ENCODE data around the gene NEDD8.

Gene NEDD8

GRCh38 chr14:24261969-24262327 lies 29.8 kb upstream of the NEDD8 start:
- H2AFZ ChIP-seq (ENCODE audit: low read length): no peak overlapping the region
- H3K27me3 ChIP-seq (ENCODE audit: insufficient read depth, low read length): no peaks in the 10 kb centered on the region
- no peaks in the 10 kb centered on the region for H3K9me2 ChIP-seq (ENCODE audit: low read depth, low read length)
- no peak overlapping the region for H3K4me3 ChIP-seq (ENCODE audit: low read depth, low read length, poor library complexity, severe bottlenecking)
- H3K27ac ChIP-seq (ENCODE audit: low read depth, low read length, poor library complexity, severe bottlenecking): no peak overlapping the region
- TF ChIP-seq, protein P1, sequence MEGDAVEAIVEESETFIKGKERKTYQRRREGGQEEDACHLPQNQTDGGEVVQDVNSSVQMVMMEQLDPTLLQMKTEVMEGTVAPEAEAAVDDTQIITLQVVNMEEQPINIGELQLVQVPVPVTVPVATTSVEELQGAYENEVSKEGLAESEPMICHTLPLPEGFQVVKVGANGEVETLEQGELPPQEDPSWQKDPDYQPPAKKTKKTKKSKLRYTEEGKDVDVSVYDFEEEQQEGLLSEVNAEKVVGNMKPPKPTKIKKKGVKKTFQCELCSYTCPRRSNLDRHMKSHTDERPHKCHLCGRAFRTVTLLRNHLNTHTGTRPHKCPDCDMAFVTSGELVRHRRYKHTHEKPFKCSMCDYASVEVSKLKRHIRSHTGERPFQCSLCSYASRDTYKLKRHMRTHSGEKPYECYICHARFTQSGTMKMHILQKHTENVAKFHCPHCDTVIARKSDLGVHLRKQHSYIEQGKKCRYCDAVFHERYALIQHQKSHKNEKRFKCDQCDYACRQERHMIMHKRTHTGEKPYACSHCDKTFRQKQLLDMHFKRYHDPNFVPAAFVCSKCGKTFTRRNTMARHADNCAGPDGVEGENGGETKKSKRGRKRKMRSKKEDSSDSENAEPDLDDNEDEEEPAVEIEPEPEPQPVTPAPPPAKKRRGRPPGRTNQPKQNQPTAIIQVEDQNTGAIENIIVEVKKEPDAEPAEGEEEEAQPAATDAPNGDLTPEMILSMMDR (IDR thresholded peaks at IDR 0.05; ENCODE audit: low read length): no peak
- no peak for TF ChIP-seq EZH2 (IDR thresholded peaks at IDR 0.05; ENCODE audit: borderline replicate concordance, low read length)
- 0 out of 2 replicates have a peak, but pooled peaks cover 3% of the 10 kb centered on the region for H3K36me3 ChIP-seq (ENCODE audit: insufficient read depth, low read length)
- no peaks in the 10 kb centered on the region for H3F3A ChIP-seq (ENCODE audit: insufficient read depth, low read length)
- H3K9ac ChIP-seq (ENCODE audit: low read length): no peak overlapping the region
- no peaks in the 10 kb centered on the region for H3K4me1 ChIP-seq (ENCODE audit: insufficient read depth, low read length, severe bottlenecking)
- no peaks in the 10 kb centered on the region for H3K79me2 ChIP-seq (ENCODE audit: insufficient read depth, low read length)
- H3K9me3 ChIP-seq (ENCODE audit: low read length): no peaks in the 10 kb centered on the region
- H4K20me1 ChIP-seq (ENCODE audit: insufficient read depth, low read length): no peaks in the 10 kb centered on the region
- H3K4me2 ChIP-seq (ENCODE audit: low read length): no peak overlapping the region

DNA sequence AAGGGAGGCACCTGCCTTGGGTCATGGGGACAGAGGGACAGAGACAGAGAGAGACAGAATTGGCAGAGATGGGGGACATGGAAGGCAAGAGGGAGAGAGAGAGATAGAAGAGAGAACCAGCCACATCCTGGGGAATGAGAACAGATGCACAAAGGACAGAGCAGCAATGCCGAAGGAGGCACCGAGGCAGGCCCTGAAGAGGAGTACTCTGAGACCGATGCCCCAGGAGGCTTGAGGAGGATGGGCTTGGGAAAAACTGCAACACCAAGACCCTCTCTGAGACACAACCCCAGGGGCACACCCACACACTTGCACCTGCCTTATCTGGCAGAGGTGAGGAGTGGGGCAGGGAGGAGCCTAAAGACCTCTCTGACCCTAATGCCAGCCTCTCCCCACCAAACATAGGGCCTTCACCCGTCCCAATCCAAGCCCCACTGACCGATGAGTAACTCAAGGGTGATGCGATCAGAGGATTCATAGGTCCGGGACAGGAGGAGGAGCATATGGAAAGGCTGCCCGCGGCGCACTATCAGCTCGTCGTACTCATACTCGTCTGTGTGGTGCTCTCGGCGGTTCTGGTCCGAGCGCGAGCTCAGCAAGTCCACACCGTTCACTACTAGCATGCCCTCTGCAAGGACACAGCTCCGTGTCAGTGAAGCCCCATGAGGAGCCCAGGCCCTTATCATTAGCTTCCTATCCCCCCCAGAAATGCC lies 29.2 kb upstream of the NEDD8 start:
- Histone ChIP-seq H3K36me3 (ENCODE audit: insufficient read depth, low read length) (no peaks in the 10 kb centered on the region), H3K79me2 (ENCODE audit: insufficient read depth, low read length) (no peaks in the 10 kb centered on the region), H3K9me3 (ENCODE audit: low read length) (no peaks in the 10 kb centered on the region), H4K20me1 (ENCODE audit: insufficient read depth, low read length) (no peaks in the 10 kb centered on the region), H3K27ac (ENCODE audit: low read depth, low read length, poor library complexity, severe bottlenecking) (no peak overlapping the region), H3K9ac (ENCODE audit: low read length) (no peak overlapping the region), H3K27me3 (ENCODE audit: insufficient read depth, low read length) (no peaks in the 10 kb centered on the region), H3K4me3 (ENCODE audit: low read depth, low read length, poor library complexity, severe bottlenecking) (no peak overlapping the region), H3K9me2 (ENCODE audit: low read depth, low read length) (no peaks in the 10 kb centered on the region), H3F3A (ENCODE audit: insufficient read depth, low read length) (no peaks in the 10 kb centered on the region), H3K4me1 (ENCODE audit: insufficient read depth, low read length, severe bottlenecking) (no peaks in the 10 kb centered on the region), H2AFZ (ENCODE audit: low read length) (no peak overlapping the region), H3K4me2 (ENCODE audit: low read length) (no peak overlapping the region)
- TF ChIP-seq EZH2 (IDR thresholded peaks at IDR 0.05; ENCODE audit: borderline replicate concordance, low read length): no peak
- TF ChIP-seq, protein P1 (IDR thresholded peaks at IDR 0.05; ENCODE audit: low read length): no peak

DNA sequence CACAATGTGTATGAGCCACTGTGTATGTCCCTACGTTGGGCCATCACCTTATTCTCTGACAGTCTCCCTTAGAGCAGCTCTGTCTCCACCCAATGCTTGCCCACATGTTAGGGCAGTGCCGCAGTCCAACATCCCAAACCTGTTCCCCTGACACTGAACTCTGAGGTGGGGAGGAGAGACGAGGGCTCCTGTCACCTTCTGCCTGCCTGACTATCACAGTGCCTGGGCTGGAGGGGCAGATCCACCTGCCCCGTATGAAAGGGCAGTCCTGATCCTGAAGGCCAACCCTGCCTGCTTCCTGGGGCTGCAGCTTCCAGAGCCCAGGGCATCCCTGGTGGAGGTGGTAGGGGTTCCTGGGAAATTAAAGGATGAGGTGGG lies 28.6 kb upstream of the NEDD8 start:
- Histone ChIP-seq H4K20me1 (ENCODE audit: insufficient read depth, low read length) (no peaks in the 10 kb centered on the region), H3K4me1 (ENCODE audit: insufficient read depth, low read length, severe bottlenecking) (no peaks in the 10 kb centered on the region), H3K79me2 (ENCODE audit: insufficient read depth, low read length) (no peaks in the 10 kb centered on the region), H3K9me2 (ENCODE audit: low read depth, low read length) (no peaks in the 10 kb centered on the region), H3K36me3 (ENCODE audit: insufficient read depth, low read length) (no peaks in the 10 kb centered on the region), H3K4me2 (ENCODE audit: low read length) (no peak overlapping the region), H3K27me3 (ENCODE audit: insufficient read depth, low read length) (no peaks in the 10 kb centered on the region), H3K9me3 (ENCODE audit: low read length) (no peaks in the 10 kb centered on the region), H3K9ac (ENCODE audit: low read length) (no peak overlapping the region), H3K4me3 (ENCODE audit: low read depth, low read length, poor library complexity, severe bottlenecking) (no peak overlapping the region), H3F3A (ENCODE audit: insufficient read depth, low read length) (no peaks in the 10 kb centered on the region), H2AFZ (ENCODE audit: low read length) (no peak overlapping the region), H3K27ac (ENCODE audit: low read depth, low read length, poor library complexity, severe bottlenecking) (no peak overlapping the region)
- TF ChIP-seq, protein P1 (IDR thresholded peaks at IDR 0.05; ENCODE audit: low read length): no peak
- no peak for TF ChIP-seq EZH2 (IDR thresholded peaks at IDR 0.05; ENCODE audit: borderline replicate concordance, low read length)
